ENCODE data around the gene FGFR2.

GRCh38 chr10:121551210-121551885 is 46.9 kb downstream of the FGFR2 start:
- TF ChIP-seq POLR2AphosphoS5 (IDR thresholded peaks at IDR 0.05) (no peak), CTCF (IDR thresholded peaks at IDR 0.05) (no peak), POLR2A (IDR thresholded peaks at IDR 0.05) (no peak), EP300 (IDR thresholded peaks at IDR 0.05) (no peak)

All from suprapubic skin (tissue), 4 donors.